Measurements from ENCODE around the gene PKP3. TPM values are rescaled to one million over a fixed set of nuclear protein-coding genes. Genes with fewer than 3 reads are reported as not detected.

PKP3 gene
- total and polyA plus RNA-seq, 9 of the 15 experiments (the other 6 are each of a cell fraction or from before 2014, with no cell fraction given), result 0.11 to 110 (median 30.7) TPM

- TF ChIP-seq KAT7 (CRISPR knock-in tag; IDR thresholded peaks at IDR 0.05; ENCODE audit: borderline replicate concordance) (peak; percentile 44; the same call in 1 of the 2 replicates), CBX2 (IDR thresholded peaks at IDR 0.05; ENCODE audit: insufficient read depth, low read length, poor library complexity, severe bottlenecking) (no peak), PTBP1 (IDR thresholded peaks at IDR 0.05; ENCODE audit: low read depth, low read length) (0 out of 2 replicates have a peak, but pooled peaks have one; percentile 74), ZNF77 (CRISPR knock-in tag; IDR thresholded peaks at IDR 0.05) (no peak), TFAP4 (CRISPR knock-in tag; IDR thresholded peaks at IDR 0.05; ENCODE audit: borderline replicate concordance) (peak; percentile 68), NFIC (IDR thresholded peaks at IDR 0.05) (peak; percentile 69), FOXA3 (CRISPR knock-in tag; conservative IDR thresholded peaks at IDR 0.05 in 1 of 2, IDR thresholded peaks at IDR 0.05 in 1 of 2) (peak in 1 of 2 experiments; percentile 38; a peak in 1 of 4 replicates), SP1 (CRISPR knock-in tag; IDR thresholded peaks at IDR 0.05) (peak; percentile 72), NFE2L1 (tag; IDR thresholded peaks at IDR 0.05; ENCODE audit: borderline replicate concordance, low read depth) (no peak), FOXK1 (CRISPR knock-in tag; IDR thresholded peaks at IDR 0.05; ENCODE audit: borderline replicate concordance) (no peak), TAF7 (tag; IDR thresholded peaks at IDR 0.05) (no peak), ZBTB7A (IDR thresholded peaks at IDR 0.05; ENCODE audit: borderline replicate concordance, control insufficient read depth, low read depth, low read length) (peak; percentile 95), TOE1 (IDR thresholded peaks at IDR 0.05; ENCODE audit: borderline replicate concordance) (peak; percentile 45; the same call in 1 of the 2 replicates), TOE1 (CRISPR knock-in tag; IDR thresholded peaks at IDR 0.05; ENCODE audit: borderline replicate concordance, low read depth) (no peak; the same call in 1 of the 2 replicates), ZNF512 (tag; IDR thresholded peaks at IDR 0.05) (no peak), RCOR1 (IDR thresholded peaks at IDR 0.05; ENCODE audit: borderline replicate concordance in 1 of 2, low read depth in 2 of 2, low read length in 2 of 2) (0 out of 4 replicates have a peak, but pooled peaks of 1 of the 2 experiments have one; percentile 6), GATAD2A (IDR thresholded peaks at IDR 0.05) (0 out of 2 replicates have a peak, but pooled peaks have one; percentile 53), ZNF592 (IDR thresholded peaks at IDR 0.05) (peak; percentile 41; the same call in 1 of the 2 replicates), NR1H2 (CRISPR knock-in tag; IDR thresholded peaks at IDR 0.05) (no peak), ATF1 (CRISPR knock-in tag; IDR thresholded peaks at IDR 0.05) (no peak), ATF1 (tag; IDR thresholded peaks at IDR 0.05) (peak; percentile 55)
Measured at GRCh38 chr11:406796-407650, 13.0 kb downstream of the PKP3 start (continued).

Measured in K562 (cell line).